Neural crest cell (in vitro differentiated cells): ENCODE results near the gene SCN7A. TPM values are rescaled to one million over a fixed set of nuclear protein-coding genes. Genes with fewer than 3 reads are reported as not detected.

Source experiments
- DNase-seq: peaks from one replicate; pipeline ENCODE4 v3.0.0; 2021; ENCODE audit warnings: low read depth, mixed read lengths, low spot score
- H3K27ac Mint-ChIP-seq: one replicate; pipeline ENCODE4 v1.8.0; 2021; ENCODE audit warnings: mild to moderate bottlenecking, mixed read lengths; ENCODE audit not compliant: unreplicated experiment
- H3K27me3 Mint-ChIP-seq: 2 replicates; pipeline ENCODE4 v1.8.0; 2021; ENCODE audit warnings: low read depth, mild to moderate bottlenecking, mixed read lengths
- H3K36me3 Mint-ChIP-seq: 2 replicates; pipeline ENCODE4 v1.8.0; 2021; ENCODE audit warnings: low read depth, mild to moderate bottlenecking, mixed read lengths
- H3K4me1 Mint-ChIP-seq: 2 replicates; pipeline ENCODE4 v1.8.0; 2021; ENCODE audit warnings: mixed read lengths
- H3K4me3 Mint-ChIP-seq: one replicate; pipeline ENCODE4 v1.8.0; 2021; ENCODE audit warnings: mild to moderate bottlenecking, mixed read lengths
- H3K9me3 Mint-ChIP-seq: 2 replicates; pipeline ENCODE4 v1.8.0; 2021; ENCODE audit warnings: mixed read lengths
- total RNA-seq: library from RNA; stranded (reverse); gene quantifications from 2 replicates; pipeline ENCODE4 v1.2.1, GENCODE V29; 2021
- TF ChIP-seq, protein P1 (sequence below): fragments of 200-600 bp; sonication (generic); conservative IDR thresholded peaks from 2 replicates; pipeline ENCODE4 v1.5.0; 2021; ENCODE audit warnings: antibody characterized with exemption, mild to moderate bottlenecking

SCN7A gene
- total RNA-seq, 1 donor from 2014 or later, result 0.40 TPM

DNA sequence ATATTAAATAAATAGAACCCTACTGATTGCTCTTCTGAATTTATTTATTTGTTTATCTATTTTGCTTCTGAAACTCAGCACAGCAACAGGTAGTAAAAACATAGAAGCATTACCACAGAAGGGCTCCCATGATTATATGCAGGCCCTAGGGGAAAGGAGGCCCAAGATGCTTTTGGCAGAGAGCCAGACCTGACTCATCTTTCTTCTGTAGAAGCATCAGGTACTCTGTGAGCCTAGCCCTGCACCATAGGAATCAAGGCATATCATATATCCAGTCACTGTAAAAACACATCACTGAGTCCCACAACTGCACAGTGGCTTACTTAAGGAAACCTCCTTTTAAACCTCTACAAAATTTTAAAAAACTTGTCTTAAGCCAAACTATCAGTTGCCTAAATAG lies 120.1 kb downstream of the SCN7A start:
- no peak overlapping the region for H3K27ac Mint-ChIP-seq
- H3K36me3 Mint-ChIP-seq, result no peaks in the 10 kb centered on the region
- H3K4me3 Mint-ChIP-seq, result peak overlapping the region; percentile 50
- peaks cover 62% of the 10 kb centered on the region for H3K27me3 Mint-ChIP-seq
- TF ChIP-seq, protein P1, sequence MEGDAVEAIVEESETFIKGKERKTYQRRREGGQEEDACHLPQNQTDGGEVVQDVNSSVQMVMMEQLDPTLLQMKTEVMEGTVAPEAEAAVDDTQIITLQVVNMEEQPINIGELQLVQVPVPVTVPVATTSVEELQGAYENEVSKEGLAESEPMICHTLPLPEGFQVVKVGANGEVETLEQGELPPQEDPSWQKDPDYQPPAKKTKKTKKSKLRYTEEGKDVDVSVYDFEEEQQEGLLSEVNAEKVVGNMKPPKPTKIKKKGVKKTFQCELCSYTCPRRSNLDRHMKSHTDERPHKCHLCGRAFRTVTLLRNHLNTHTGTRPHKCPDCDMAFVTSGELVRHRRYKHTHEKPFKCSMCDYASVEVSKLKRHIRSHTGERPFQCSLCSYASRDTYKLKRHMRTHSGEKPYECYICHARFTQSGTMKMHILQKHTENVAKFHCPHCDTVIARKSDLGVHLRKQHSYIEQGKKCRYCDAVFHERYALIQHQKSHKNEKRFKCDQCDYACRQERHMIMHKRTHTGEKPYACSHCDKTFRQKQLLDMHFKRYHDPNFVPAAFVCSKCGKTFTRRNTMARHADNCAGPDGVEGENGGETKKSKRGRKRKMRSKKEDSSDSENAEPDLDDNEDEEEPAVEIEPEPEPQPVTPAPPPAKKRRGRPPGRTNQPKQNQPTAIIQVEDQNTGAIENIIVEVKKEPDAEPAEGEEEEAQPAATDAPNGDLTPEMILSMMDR, result no peak
- no peaks in the 10 kb centered on the region for H3K9me3 Mint-ChIP-seq
- no peak for DNase-seq
- peaks cover 22% of the 10 kb centered on the region for H3K4me1 Mint-ChIP-seq

- peaks cover 59% of the 10 kb centered on the region for H3K27me3 Mint-ChIP-seq
- H3K36me3 Mint-ChIP-seq, result no peaks in the 10 kb centered on the region
- H3K4me3 Mint-ChIP-seq, result peak overlapping the region; percentile 26
- H3K27ac Mint-ChIP-seq, result no peak overlapping the region
- TF ChIP-seq, protein P1, result no peak
- peaks cover 22% of the 10 kb centered on the region for H3K4me1 Mint-ChIP-seq
- no peak for DNase-seq
- H3K9me3 Mint-ChIP-seq, result no peaks in the 10 kb centered on the region
Observed at GRCh38 chr2:166373539-166373938, 120.5 kb downstream of the SCN7A start.

GRCh38 chr2:166373105-166373504 lies 120.9 kb downstream of the SCN7A start:
- no peaks in the 10 kb centered on the region for H3K9me3 Mint-ChIP-seq
- peaks cover 56% of the 10 kb centered on the region for H3K27me3 Mint-ChIP-seq
- TF ChIP-seq, protein P1, result no peak
- H3K4me1 Mint-ChIP-seq, result peaks cover 22% of the 10 kb centered on the region
- H3K36me3 Mint-ChIP-seq, result no peaks in the 10 kb centered on the region
- no peak for DNase-seq
- peak overlapping the region; percentile 26 for H3K4me3 Mint-ChIP-seq
- H3K27ac Mint-ChIP-seq, result no peak overlapping the region

- H3K4me3 Mint-ChIP-seq, result no peak overlapping the region
- no peak overlapping the region for H3K27ac Mint-ChIP-seq
- TF ChIP-seq, protein P1, result no peak
- H3K36me3 Mint-ChIP-seq, result no peaks in the 10 kb centered on the region
- peaks cover 21% of the 10 kb centered on the region for H3K4me1 Mint-ChIP-seq
- no peaks in the 10 kb centered on the region for H3K9me3 Mint-ChIP-seq
- no peak for DNase-seq
- peaks cover 46% of the 10 kb centered on the region for H3K27me3 Mint-ChIP-seq
Observed at GRCh38 chr2:166372046-166372445, 122.0 kb downstream of the SCN7A start.

DNA sequence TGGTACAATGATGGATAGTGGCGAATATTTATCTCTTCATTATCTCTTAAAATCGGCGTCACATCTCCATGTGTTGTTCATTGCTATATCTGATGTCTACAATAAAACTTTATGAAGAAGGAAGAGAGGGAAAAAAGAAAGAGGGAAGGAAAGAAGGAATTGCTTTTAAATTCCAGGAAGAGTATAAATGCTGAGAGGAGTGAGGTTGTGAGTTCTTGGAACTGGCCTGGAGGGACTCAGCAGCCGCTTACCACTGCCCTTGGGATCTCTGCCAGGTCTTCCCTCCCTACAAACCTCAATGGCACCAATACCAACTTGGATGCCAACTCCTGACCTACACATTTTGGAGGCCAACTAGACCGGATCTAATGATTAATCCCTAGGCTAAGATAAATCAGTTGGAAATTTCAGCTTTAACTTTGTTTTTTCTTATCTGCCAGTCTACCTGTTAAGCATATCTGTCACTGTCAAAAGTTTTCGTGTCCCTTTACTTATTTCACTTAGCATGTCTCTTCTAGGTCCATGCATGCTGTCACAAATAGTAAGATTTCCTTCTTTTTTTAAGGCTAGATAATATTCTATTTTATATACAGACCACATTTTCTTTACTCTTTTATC lies 128.1 kb downstream of the SCN7A start:
- no peak for DNase-seq
- H3K27ac Mint-ChIP-seq, result no peak overlapping the region
- H3K4me1 Mint-ChIP-seq, result no peaks in the 10 kb centered on the region
- TF ChIP-seq, protein P1, result no peak
- H3K4me3 Mint-ChIP-seq, result no peak overlapping the region
- H3K27me3 Mint-ChIP-seq, result peaks cover under 1% of the 10 kb centered on the region
- no peaks in the 10 kb centered on the region for H3K36me3 Mint-ChIP-seq
- no peaks in the 10 kb centered on the region for H3K9me3 Mint-ChIP-seq
